HEK293 (cell line): ENCODE measurements around the gene ARHGEF28.

Source experiments
- ZBTB7A ChIP-seq: fragments of 450-650 bp; formaldehyde crosslinking; IDR thresholded peaks from 2 replicates; pipeline ENCODE4 v1.5.1; 2016; ENCODE audit warnings: low read depth, missing biosample characterization, missing genetic modification characterization
- TF ChIP-seq, protein P1 (sequence below): fragments of 450-650 bp; formaldehyde crosslinking; IDR thresholded peaks from 2 replicates; pipeline ENCODE4 v1.5.1; 2016; ENCODE audit warnings: missing biosample characterization, missing genetic modification characterization

DNA sequence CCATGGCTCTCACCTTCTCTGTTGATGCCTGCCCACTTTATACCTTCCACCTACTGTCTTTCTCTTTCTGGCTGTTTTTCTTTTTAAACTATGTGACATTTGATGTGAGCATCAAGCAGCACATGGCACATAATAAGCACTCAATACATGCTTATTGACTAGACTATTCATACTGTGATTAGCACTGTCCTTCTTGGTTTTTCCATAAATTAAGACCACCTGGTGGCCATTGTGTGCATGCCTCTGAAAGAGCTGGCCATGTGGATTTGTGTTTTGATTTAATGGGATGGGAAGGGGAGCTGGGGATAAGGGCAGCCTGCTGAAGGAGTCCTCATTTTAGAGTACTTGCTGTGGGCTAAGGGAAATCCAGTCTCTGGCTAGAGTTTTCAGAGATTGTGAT lies 79.4 kb downstream of the ARHGEF28 start:
- TF ChIP-seq, protein P1, sequence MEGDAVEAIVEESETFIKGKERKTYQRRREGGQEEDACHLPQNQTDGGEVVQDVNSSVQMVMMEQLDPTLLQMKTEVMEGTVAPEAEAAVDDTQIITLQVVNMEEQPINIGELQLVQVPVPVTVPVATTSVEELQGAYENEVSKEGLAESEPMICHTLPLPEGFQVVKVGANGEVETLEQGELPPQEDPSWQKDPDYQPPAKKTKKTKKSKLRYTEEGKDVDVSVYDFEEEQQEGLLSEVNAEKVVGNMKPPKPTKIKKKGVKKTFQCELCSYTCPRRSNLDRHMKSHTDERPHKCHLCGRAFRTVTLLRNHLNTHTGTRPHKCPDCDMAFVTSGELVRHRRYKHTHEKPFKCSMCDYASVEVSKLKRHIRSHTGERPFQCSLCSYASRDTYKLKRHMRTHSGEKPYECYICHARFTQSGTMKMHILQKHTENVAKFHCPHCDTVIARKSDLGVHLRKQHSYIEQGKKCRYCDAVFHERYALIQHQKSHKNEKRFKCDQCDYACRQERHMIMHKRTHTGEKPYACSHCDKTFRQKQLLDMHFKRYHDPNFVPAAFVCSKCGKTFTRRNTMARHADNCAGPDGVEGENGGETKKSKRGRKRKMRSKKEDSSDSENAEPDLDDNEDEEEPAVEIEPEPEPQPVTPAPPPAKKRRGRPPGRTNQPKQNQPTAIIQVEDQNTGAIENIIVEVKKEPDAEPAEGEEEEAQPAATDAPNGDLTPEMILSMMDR (tag by site-specific recombination) = no peak
- no peak for TF ChIP-seq ZBTB7A (tag by site-specific recombination)
